PC-3 (cell line): ENCODE data around the gene BCAS4.
"Not testable (repeated sequence)": the region's sequence is repeated elsewhere in the genome, so short reads cannot be mapped to it uniquely, and the experiment has no call there.

Source experiments
- CTCF ChIP-seq: fragments of 300-600 bp; sonication (generic); conservative IDR thresholded peaks from 2 replicates; pipeline ENCODE4 v1.5.1; 2017; ENCODE audit warnings: antibody characterized with exemption, low read depth, mild to moderate bottlenecking, low read length
- EZH2phosphoT487 ChIP-seq: fragments of 300-600 bp; sonication (generic); IDR thresholded peaks from 2 replicates; pipeline ENCODE4 v1.6.1; 2018; ENCODE audit warnings: mild to moderate bottlenecking, antibody characterized with exemption, low read length, borderline replicate concordance

- TF ChIP-seq CTCF, EZH2phosphoT487: not testable (repeated sequence)
These were observed 25.9 kb upstream of the BCAS4 start for GRCh38 chr20:50768991-50769390.
